Testis (tissue), 3 donors: ENCODE results near the gene KCNB1. TPM values are rescaled to one million over a fixed set of nuclear protein-coding genes. Genes with fewer than 3 reads are reported as not detected.

Experiments used
- DNase-seq: peaks from one replicate; pipeline ENCODE4 v3.0.0-alpha.2; 2019
- H3K27ac ChIP-seq, 2 donors: fragments of 200-600 bp; sonication (generic); one replicate each; pipeline ENCODE4 v1.5.1; 2019
- H3K27me3 ChIP-seq: fragments of 200-600 bp; sonication (generic); one replicate; pipeline ENCODE4 v1.5.1; 2019
- H3K36me3 ChIP-seq: fragments of 200-600 bp; sonication (generic); one replicate; pipeline ENCODE4 v1.5.1; 2017; ENCODE audit warnings: low read depth; ENCODE audit errors: missing control alignments
- H3K4me1 ChIP-seq: fragments of 200-600 bp; sonication (generic); one replicate; pipeline ENCODE4 v1.5.1; 2019
- H3K4me3 ChIP-seq, 2 donors: fragments of 200-600 bp; sonication (generic); one replicate each; pipeline ENCODE4 v1.5.1; 2017 to 2019
- H3K9me3 ChIP-seq: fragments of 200-600 bp; sonication (generic); one replicate; pipeline ENCODE4 v1.5.1; 2017
- POLR2A ChIP-seq: fragments of 450-650 bp; IDR thresholded peaks from one replicate; pipeline ENCODE4 v1.6.1; 2017; ENCODE audit warnings: antibody characterized with exemption, mild to moderate bottlenecking, moderate library complexity
- WGBS, 2 donors: methylation state at CpG; one replicate each; pipeline ENCODE4 v1.1.5; 2018; 5-methylcytosine and 5-hydroxymethylcytosine counted together
- intact Hi-C: fragments of 100-400 bp; cut with DNase I; formaldehyde crosslinking; loops from one replicate; pipeline ENCODE4 v1.15.1; 2023; ENCODE audit warnings: low total_unique reads
- polyA plus RNA-seq: library from polyadenylated mRNA; stranded (reverse); fragments of 350-450 nt; fragmentation: Illumina TruSeq; extraction: RNeasy Lipid Tissue Mini Kit (QIAGEN cat#74804); gene quantifications from one replicate; pipeline ENCODE4 v1.2.3, GENCODE V29; 2014; ENCODE audit warnings: low read depth, low replicate concordance; ENCODE audit not compliant: insufficient read depth
- total RNA-seq, 2 donors: library from RNA; depleted of rRNA; stranded (reverse); fragments of >200 nt; gene quantifications; one replicate each; pipeline ENCODE4 v1.2.3, GENCODE V29; 2016
- TF ChIP-seq, protein P1 (sequence below), 3 experiments: fragments of 450-650 bp in 2 of 3; fragments of 200-600 bp in 1 of 3; sonication (generic) in 1 of 3; IDR thresholded peaks; one replicate each; pipeline ENCODE4 v1.5.1; 2016 to 2019; ENCODE audit warnings: antibody characterized with exemption in 3 of 3, mild to moderate bottlenecking in 2 of 3, moderate library complexity in 1 of 3

Gene KCNB1
- total and polyA plus RNA-seq, 3 donors from 2014 or later: 1.5 to 4.6 (median 2.3) TPM

- DNase-seq: peak; percentile 52
- no peaks in the 10 kb centered on the region for H3K9me3 ChIP-seq
- intact Hi-C loops: no loop called here
- no peak overlapping the region for H3K4me3 ChIP-seq
- TF ChIP-seq, protein P1, sequence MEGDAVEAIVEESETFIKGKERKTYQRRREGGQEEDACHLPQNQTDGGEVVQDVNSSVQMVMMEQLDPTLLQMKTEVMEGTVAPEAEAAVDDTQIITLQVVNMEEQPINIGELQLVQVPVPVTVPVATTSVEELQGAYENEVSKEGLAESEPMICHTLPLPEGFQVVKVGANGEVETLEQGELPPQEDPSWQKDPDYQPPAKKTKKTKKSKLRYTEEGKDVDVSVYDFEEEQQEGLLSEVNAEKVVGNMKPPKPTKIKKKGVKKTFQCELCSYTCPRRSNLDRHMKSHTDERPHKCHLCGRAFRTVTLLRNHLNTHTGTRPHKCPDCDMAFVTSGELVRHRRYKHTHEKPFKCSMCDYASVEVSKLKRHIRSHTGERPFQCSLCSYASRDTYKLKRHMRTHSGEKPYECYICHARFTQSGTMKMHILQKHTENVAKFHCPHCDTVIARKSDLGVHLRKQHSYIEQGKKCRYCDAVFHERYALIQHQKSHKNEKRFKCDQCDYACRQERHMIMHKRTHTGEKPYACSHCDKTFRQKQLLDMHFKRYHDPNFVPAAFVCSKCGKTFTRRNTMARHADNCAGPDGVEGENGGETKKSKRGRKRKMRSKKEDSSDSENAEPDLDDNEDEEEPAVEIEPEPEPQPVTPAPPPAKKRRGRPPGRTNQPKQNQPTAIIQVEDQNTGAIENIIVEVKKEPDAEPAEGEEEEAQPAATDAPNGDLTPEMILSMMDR (IDR thresholded peaks at IDR 0.05): no peak
- no peak for TF ChIP-seq POLR2A
- no peaks in the 10 kb centered on the region for H3K36me3 ChIP-seq
- no peaks in the 10 kb centered on the region for H3K27me3 ChIP-seq
- H3K27ac ChIP-seq: no peak overlapping the region
- H3K4me1 ChIP-seq: peaks cover 6% of the 10 kb centered on the region
- 41 to 63% methylated on average over 7 to 9 of the region's 9 CpGs for WGBS, 2 donors
Observed at GRCh38 chr20:49505518-49505917, 23.1 kb upstream of the KCNB1 start.

- TF ChIP-seq, protein P1 (IDR thresholded peaks at IDR 0.05): no peak
- TF ChIP-seq POLR2A: no peak
- H3K4me1 ChIP-seq: peaks cover under 1% of the 10 kb centered on the region
- intact Hi-C loops: no loop called here
- H3K4me3 ChIP-seq: no peak overlapping the region
- H3K27ac ChIP-seq: no peak overlapping the region
- no peaks in the 10 kb centered on the region for H3K27me3 ChIP-seq
- WGBS, 2 donors: 77 to 88% methylated on average over 6 of the region's 6 CpGs
- H3K36me3 ChIP-seq: no peaks in the 10 kb centered on the region
- H3K9me3 ChIP-seq: no peaks in the 10 kb centered on the region
- no peak for DNase-seq
Observed at GRCh38 chr20:49503176-49503575, 20.7 kb upstream of the KCNB1 start.

DNA sequence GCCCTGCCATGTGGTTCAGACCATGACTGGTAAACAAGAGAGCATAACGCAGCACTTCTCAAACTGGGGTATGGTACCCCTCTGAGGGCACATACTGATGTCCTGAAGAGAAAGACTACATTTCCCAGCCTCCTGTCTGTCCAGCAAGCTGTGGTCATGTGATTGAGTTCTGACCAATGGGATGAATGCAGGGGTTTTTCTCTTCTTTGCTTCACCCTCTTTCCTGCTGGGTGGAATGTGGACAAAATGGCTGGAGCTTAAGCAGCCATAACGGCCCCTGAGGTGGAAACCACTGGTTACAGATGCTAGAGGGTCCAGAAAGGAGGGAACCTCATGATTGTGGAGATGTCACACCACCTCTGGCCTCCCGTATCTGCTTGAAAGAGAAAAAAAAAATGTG lies 19.4 kb upstream of the KCNB1 start:
- WGBS, 2 donors: 86 to 89% methylated on average over 3 of the region's 3 CpGs
- no peak overlapping the region for H3K27ac ChIP-seq
- H3K4me1 ChIP-seq: no peaks in the 10 kb centered on the region
- no peaks in the 10 kb centered on the region for H3K27me3 ChIP-seq
- no peaks in the 10 kb centered on the region for H3K36me3 ChIP-seq
- H3K9me3 ChIP-seq: no peaks in the 10 kb centered on the region
- H3K4me3 ChIP-seq: no peak overlapping the region
- intact Hi-C loops: no loop called here
- no peak for TF ChIP-seq POLR2A
- TF ChIP-seq, protein P1 (IDR thresholded peaks at IDR 0.05): no peak
- DNase-seq: no peak

- 38 to 61% methylated on average over 1 of the region's 1 CpG for WGBS, 2 donors
Observed at GRCh38 chr20:49497398-49497669, 14.9 kb upstream of the KCNB1 start.

More at GRCh38 chr20:49497398-49497669, 14.9 kb upstream of the KCNB1 start:
- H3K36me3 ChIP-seq: no peaks in the 10 kb centered on the region
- H3K27ac ChIP-seq: no peak overlapping the region
- H3K4me3 ChIP-seq: no peak overlapping the region
- H3K4me1 ChIP-seq: no peaks in the 10 kb centered on the region
- no peaks in the 10 kb centered on the region for H3K27me3 ChIP-seq
- no peaks in the 10 kb centered on the region for H3K9me3 ChIP-seq
- no peak for DNase-seq
- intact Hi-C loops: no loop called here
- TF ChIP-seq, protein P1 (IDR thresholded peaks at IDR 0.05): no peak
- no peak for TF ChIP-seq POLR2A
